Heart right ventricle (tissue), 16 donors: ENCODE measurements around the gene MLLT3. TPM values are rescaled to one million over a fixed set of nuclear protein-coding genes. Genes with fewer than 3 reads are reported as not detected.

ENCODE experiments used
- ATAC-seq, 8 donors: fragments of 200-7000 bp; cut with Tn5 transposase; one replicate each; pipeline ENCODE4 v1.9.1; 2020; ENCODE audit warnings: mild to moderate bottlenecking in 8 of 8, moderate library complexity in 8 of 8, moderate number of reproducible peaks in 1 of 8
- DNase-seq, 2 donors: peaks; one replicate each; pipeline ENCODE4 v3.0.0-alpha.2; 2020
- H3K27ac ChIP-seq, 10 donors: fragments of 200-600 bp; sonication (generic) in 2 of 10; one replicate each; pipeline versions ENCODE4 v1.5.0 to v1.8.0; 2020 to 2022; ENCODE audit warnings: mild to moderate bottlenecking in 3 of 10
- H3K27me3 ChIP-seq, 7 donors: fragments of 200-600 bp; one replicate each; pipeline ENCODE4 v1.8.0; 2021 to 2022; ENCODE audit warnings: mild to moderate bottlenecking in 2 of 7
- H3K36me3 ChIP-seq, 9 donors: fragments of 200-600 bp; sonication (generic) in 1 of 9; one replicate each; pipeline versions ENCODE4 v1.5.0 to v1.8.0; 2020 to 2022; ENCODE audit warnings: mild to moderate bottlenecking in 2 of 9
- H3K4me1 ChIP-seq, 9 donors: fragments of 200-600 bp; sonication (generic) in 1 of 9; one replicate each; pipeline versions ENCODE4 v1.5.0 to v1.8.0; 2020 to 2022; ENCODE audit warnings: mild to moderate bottlenecking in 4 of 9
- H3K4me3 ChIP-seq, 10 donors: fragments of 200-600 bp; sonication (generic) in 2 of 10; one replicate each; pipeline versions ENCODE4 v1.5.0 to v1.8.0; 2020 to 2022; ENCODE audit warnings: mild to moderate bottlenecking in 7 of 10, moderate library complexity in 2 of 10
- H3K9me3 ChIP-seq, 11 donors: fragments of 200-600 bp in 10 of 11; sonication (generic) in 2 of 11; one replicate each; pipeline versions ENCODE4 v1.5.0 to v1.8.0; 2013 to 2022; ENCODE audit warnings: mild to moderate bottlenecking in 2 of 11, control low read depth in 1 of 11, moderate library complexity in 1 of 11
- WGBS, 2 donors: extraction: QIAGEN DNeasy Blood & Tissue Kit; methylation state at CpG; one replicate each; pipeline ENCODE4 v1.1.7; 2013; ENCODE audit warnings: inconsistent platforms in 1 of 2; 5-methylcytosine and 5-hydroxymethylcytosine counted together
- intact Hi-C, 10 donors: fragments of 100-400 bp; cut with DNase I; formaldehyde crosslinking; loops; one replicate each; pipeline versions ENCODE4 v1.11.1 to v1.14.2; 2022
- polyA plus RNA-seq, 2 donors: library from polyadenylated mRNA; stranded (reverse); fragments of 200-250 nt; gene quantifications; one replicate each; pipeline ENCODE4 v1.2.3, GENCODE V29; 2013
- total RNA-seq, 10 donors: library from RNA; stranded (reverse); fragmentation: NEBNext Ultra II Directional in 3 of 10; extraction: Animal tissue kit (Norgen Biotek cat#: 25700) in 3 of 10; gene quantifications; one replicate each; pipeline versions ENCODE4 v1.2.1 to v1.2.4, GENCODE V29; 2021 to 2023
- TF ChIP-seq, protein P1 (sequence below), 9 donors: fragments of 200-600 bp; sonication (generic) in 2 of 9; IDR thresholded peaks; one replicate each; pipeline versions ENCODE4 v1.5.0 to v1.8.0; 2021 to 2022; ENCODE audit warnings: antibody characterized with exemption in 9 of 9, mild to moderate bottlenecking in 5 of 9, moderate library complexity in 1 of 9
- donor health status: Arrhythmogenic right ventricular cardiomyopathy.
- donor health status: ischemic (EF 13 %, LVEDD 7.1; RV severe dilation, severe dysfunction).
- donor health status: healthy with polysubstance abuse.
- donor health status: DM: no; HTN: yes; CAD: no.
- donor health status: DM: no; HTN: no; CAD: no.
- donor health status: ischemic (EF 25% LVEDD 6.9; RV normal size, moderate dysfunction).
- donor health status: ischemic (EF 25% LVEDD 5.7; RV mildly dilated, moderate dysfunction).
- donor health status: healthy.
- donor health status: DM: yes; HTN: yes; CAD: no.
- donor health status: Ischemic cardiomyopathy.
- donor health status: ischemic (EF 35%, LVEDD 5.7; RV mildly dilated, moderate dysfunction).
- donor health status: nonischemic (EF 11% LVEDD 7.7; RV severe dilation, severe dysfunction).
- donor health status: DM: yes; HTN: yes; CAD: no.
- donor health status: PGD.
- donor health status: ischemic (EF 29% LVEDD 5.4; RV normal size, mild dysfunction).
- donor health status: nonischemic (EF 23%, LVEDD 6.1; RV moderate dilation, normal function).

The MLLT3 gene
- total and polyA plus RNA-seq, 12 donors: 4.3 to 22.7 (median 13.5) TPM

DNA sequence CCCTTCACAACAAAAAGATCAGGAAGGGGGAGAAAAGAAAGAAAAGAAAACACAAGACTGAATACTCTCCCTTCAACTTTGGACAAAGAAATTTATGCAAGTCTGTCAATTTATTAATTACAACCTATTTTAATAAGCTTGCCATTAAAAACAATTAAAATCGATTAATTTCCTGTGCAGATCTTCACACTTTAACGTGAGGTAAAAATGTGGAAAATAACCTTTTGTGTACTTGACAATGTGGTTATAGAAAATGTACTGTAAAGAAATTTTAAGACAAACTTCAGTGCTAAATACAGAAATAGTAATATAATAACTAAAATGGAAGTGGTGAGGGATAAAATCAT is 2.7 kb upstream of the MLLT3 start:
- H3K27ac ChIP-seq: peak overlapping the region in 1 of 10 donors; percentile 89
- no peak for ATAC-seq

DNA sequence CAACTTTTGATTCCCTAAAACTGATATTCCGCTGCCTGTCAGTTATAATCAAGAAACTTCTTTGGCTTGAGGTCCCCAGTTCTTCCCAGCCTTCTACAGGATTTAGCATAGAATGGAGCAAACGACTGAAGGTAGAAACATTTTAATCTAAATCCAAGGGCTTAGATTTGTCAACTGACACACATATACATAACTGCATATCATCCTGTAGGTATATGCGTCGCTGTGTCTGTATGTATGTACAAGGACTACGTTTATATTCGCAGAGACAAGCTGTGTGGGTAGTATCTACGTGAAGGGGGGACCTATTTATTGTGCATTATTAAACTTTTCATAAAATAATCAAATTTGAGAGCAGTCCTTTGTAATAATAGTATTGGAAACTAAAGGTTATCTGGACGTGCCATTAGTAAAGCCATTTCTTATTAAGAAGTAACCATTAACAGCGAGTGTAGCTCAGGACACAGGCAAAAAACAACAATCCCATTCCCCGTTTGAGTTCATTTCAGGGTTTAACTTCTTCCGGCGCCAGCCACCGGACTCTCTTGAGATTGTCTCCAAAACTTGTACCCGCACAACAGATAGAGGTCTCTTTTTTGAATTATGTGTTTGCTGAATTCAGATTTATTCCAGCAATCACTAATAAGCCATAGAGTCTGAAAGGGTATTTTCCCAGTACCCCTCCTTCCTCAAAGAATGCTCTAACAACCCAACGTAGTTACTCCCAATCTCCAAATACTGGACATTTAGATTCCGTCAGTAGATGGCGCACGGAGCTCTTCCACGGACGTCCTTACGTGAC is 2.1 kb upstream of the MLLT3 start:
- DNase-seq: peak; percentile 19 to 66
- H3K27ac ChIP-seq: peak overlapping the region in 8 of 10 donors; percentile 34 to 92 (median 85)
- no peaks in the 10 kb centered on the region for H3K36me3 ChIP-seq
- peaks cover 0 to 23% (median 20%) of the 10 kb centered on the region in 9 donors for H3K4me1 ChIP-seq
- 5 to 8% methylated on average over 21 of the region's 21 CpGs for WGBS, 2 donors
- TF ChIP-seq, protein P1, sequence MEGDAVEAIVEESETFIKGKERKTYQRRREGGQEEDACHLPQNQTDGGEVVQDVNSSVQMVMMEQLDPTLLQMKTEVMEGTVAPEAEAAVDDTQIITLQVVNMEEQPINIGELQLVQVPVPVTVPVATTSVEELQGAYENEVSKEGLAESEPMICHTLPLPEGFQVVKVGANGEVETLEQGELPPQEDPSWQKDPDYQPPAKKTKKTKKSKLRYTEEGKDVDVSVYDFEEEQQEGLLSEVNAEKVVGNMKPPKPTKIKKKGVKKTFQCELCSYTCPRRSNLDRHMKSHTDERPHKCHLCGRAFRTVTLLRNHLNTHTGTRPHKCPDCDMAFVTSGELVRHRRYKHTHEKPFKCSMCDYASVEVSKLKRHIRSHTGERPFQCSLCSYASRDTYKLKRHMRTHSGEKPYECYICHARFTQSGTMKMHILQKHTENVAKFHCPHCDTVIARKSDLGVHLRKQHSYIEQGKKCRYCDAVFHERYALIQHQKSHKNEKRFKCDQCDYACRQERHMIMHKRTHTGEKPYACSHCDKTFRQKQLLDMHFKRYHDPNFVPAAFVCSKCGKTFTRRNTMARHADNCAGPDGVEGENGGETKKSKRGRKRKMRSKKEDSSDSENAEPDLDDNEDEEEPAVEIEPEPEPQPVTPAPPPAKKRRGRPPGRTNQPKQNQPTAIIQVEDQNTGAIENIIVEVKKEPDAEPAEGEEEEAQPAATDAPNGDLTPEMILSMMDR (IDR thresholded peaks at IDR 0.05): peak; percentile 40 to 93 (median 79)
- H3K9me3 ChIP-seq: no peaks in the 10 kb centered on the region
- H3K4me3 ChIP-seq: peak overlapping the region; percentile 66 to 94 (median 88)
- peaks cover 0 to 7% (median 0%) of the 10 kb centered on the region in 7 donors for H3K27me3 ChIP-seq
- ATAC-seq: peak in 4 of 8 donors; percentile 12 to 33 (median 20)
- intact Hi-C loops: loop anchor here in 9 of 10 donors (1.0 to 10.0 kb wide), 21 partner anchors 58 to 700 kb away; partner anchors contain the start of gene FOCAD (in 2 of the 9)

More for the DNA sequence above, 2.7 kb upstream of the MLLT3 start:
- H3K27me3 ChIP-seq: peaks cover 0 to 7% (median 0%) of the 10 kb centered on the region in 7 donors
- no peak for DNase-seq
- H3K4me1 ChIP-seq: peaks cover 0 to 17% (median 14%) of the 10 kb centered on the region in 9 donors
- H3K9me3 ChIP-seq: no peaks in the 10 kb centered on the region
- peak overlapping the region in 7 of 10 donors; percentile 81 to 94 (median 90) for H3K4me3 ChIP-seq
- intact Hi-C loops: loop anchor here in 9 of 10 donors (2.0 to 10.0 kb wide), 13 partner anchors 60 to 700 kb away; partner anchors contain the start of gene FOCAD (in 1 of the 9)
- 45 to 49% methylated on average over 2 of the region's 2 CpGs for WGBS, 2 donors
- TF ChIP-seq, protein P1 (IDR thresholded peaks at IDR 0.05): peak in 2 of 9 donors; percentile 1 to 34
- H3K36me3 ChIP-seq: no peaks in the 10 kb centered on the region

DNA sequence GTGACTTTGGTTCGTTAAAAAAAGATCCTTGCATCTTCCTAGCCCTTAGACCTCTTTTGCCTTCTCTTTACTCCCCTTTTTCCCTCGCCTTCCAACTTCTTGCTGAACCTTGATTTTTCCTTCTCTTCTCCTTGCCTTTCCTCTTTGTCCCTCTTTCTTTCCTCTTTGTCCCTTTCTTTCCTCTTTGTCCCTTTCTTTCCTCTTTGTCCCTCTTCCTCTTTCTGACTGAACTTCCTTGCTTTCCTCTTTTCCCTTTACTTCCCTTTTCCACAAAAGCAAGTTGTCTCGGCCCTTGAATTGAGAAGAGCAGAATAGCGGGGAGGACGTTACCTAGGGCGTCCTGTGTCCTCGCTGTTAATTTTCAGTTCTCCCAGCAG is 1.4 kb upstream of the MLLT3 start:
- DNase-seq: no peak
- Histone ChIP-seq H3K4me3 (peak overlapping the region; percentile 66 to 94 (median 88)), H3K9me3 (no peaks in the 10 kb centered on the region), H3K36me3 (no peaks in the 10 kb centered on the region), H3K4me1 (peaks cover 0 to 29% (median 24%) of the 10 kb centered on the region in 9 donors), H3K27me3 (peaks cover 0 to 7% (median 0%) of the 10 kb centered on the region in 7 donors), H3K27ac (peak overlapping the region in 8 of 10 donors; percentile 34 to 92 (median 85))
- 1 to 2% methylated on average over 7 of the region's 7 CpGs for WGBS, 2 donors
- intact Hi-C loops: loop anchor here in 9 of 10 donors (1.0 to 10.0 kb wide), 23 partner anchors 59 to 699 kb away; partner anchors contain the start of gene FOCAD (in 3 of the 9)
- ATAC-seq: no peak
- TF ChIP-seq, protein P1 (IDR thresholded peaks at IDR 0.05): no peak

DNA sequence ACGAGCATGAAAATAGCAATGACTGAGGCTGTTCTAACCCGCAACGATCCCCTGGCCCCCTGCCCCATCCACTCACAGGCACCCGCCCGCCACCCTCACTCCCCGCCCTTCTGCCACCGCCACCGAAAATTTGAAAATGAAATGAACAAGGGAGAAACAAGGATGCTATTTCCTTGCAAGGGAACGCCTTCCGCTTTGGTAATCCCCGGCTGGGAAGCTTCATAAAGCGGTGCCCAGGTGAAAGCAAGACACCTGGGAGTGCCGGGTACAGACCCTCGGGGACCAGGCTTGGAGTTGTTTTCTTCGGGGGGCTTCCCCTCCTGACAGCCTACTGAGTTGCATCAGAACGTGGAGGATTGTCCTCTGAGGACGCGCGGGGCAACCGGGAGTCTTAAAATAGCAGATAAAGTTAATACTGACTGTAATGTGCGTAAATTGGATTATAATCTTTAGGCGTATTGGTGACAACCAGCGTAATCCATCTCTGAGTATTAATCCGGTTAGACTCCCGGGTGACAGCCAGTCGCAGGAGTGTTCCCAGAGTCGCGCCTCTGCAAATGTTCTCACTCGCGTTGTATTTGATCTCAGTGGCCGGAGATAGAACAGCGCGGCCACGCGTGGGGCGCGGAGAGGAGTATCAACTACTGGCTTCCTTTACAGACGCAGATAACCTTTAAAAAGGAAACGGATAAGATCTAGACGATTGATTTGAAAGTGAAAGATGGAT is 885 bp upstream of the MLLT3 start:
- intact Hi-C loops: loop anchor here in 9 of 10 donors (2.0 to 10.0 kb wide), 21 partner anchors 59 to 698 kb away; partner anchors contain the start of gene FOCAD (in 3 of the 9)
- H3K4me3 ChIP-seq: peak overlapping the region; percentile 66 to 94 (median 88)
- H3K4me1 ChIP-seq: peaks cover 0 to 35% (median 27%) of the 10 kb centered on the region in 9 donors
- no peaks in the 10 kb centered on the region for H3K9me3 ChIP-seq
- TF ChIP-seq, protein P1 (IDR thresholded peaks at IDR 0.05): no peak
- ATAC-seq (peak in 4 of 8 donors; percentile 30 to 51 (median 40)), DNase-seq (peak; percentile 19 to 36)
- H3K36me3 ChIP-seq: no peaks in the 10 kb centered on the region
- peak overlapping the region in 9 of 10 donors; percentile 69 to 92 (median 85) for H3K27ac ChIP-seq
- 0% methylated on average over 40 of the region's 40 CpGs for WGBS, 2 donors
- H3K27me3 ChIP-seq: peaks cover 0 to 7% (median 0%) of the 10 kb centered on the region in 7 donors
